GM19328 (cell line): ENCODE measurements around the gene RAPGEF2.

Experiments used
- ATAC-seq: cut with Tn5 transposase; IDR thresholded peaks from one replicate; pipeline ENCODE4 v1.9.1; 2021; ENCODE audit warnings: mild to moderate bottlenecking, moderate library complexity; ENCODE audit not compliant: unreplicated experiment

Gene RAPGEF2

DNA sequence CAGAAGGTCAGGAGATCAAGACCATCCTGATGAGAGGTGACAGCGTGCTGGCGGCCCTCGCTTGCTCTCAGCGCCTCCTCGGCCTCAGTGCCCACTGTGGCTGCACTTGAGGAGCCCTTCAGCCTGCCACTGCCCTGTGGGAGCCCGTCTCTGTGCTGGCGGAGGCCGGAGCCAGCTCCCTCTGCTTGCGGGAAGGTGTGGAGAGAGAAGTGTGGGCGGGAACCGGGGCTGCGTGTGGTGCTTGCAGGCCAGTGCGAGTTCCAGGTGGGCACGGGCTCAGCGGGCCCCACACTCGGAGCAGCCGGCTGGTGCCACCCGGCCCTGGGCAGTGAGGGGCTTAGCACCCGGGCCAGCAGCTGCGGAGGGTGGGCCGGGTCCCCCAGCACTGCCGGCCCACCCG, 286.9 kb downstream of the RAPGEF2 start:
- ATAC-seq: no peak

DNA sequence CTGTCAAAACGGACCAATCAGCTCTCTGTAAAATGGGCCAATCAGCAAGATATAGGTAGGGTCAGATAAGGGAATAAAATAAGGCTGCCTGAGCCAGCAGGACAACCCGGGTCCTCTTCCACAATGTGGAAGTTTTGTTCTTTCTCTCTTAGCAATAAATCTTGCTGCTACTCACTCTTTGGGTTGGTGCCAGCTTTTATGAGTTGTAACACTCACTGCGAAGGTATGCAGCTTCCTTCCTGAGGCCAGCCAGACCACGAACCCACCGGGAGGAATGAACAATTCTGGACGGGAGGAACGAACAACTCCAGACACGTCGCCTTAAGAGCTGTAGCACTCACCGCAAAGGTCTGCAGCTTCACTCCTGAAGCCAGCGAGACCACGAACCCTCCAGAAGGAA, 287.8 kb downstream of the RAPGEF2 start:
- ATAC-seq: no peak

DNA sequence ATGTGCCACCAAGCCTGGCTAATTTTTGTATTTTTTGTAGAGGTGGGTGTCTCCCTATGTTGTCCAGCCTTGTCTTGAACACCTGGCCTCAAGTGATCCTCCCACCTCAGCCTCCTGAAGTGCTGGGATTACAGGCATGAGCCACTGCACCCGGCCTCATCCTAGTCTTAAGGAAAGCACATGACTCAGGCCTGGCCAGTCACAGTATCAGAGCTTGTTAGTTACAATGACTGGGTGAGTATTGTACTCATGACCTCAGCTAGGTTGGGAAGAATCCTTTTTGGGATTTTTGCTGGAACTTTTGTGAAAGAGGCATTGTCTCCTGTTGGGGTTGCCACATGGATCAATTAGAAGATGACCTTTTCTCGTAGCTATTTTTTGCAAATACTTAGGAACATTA, 292.8 kb downstream of the RAPGEF2 start:
- no peak for ATAC-seq

DNA sequence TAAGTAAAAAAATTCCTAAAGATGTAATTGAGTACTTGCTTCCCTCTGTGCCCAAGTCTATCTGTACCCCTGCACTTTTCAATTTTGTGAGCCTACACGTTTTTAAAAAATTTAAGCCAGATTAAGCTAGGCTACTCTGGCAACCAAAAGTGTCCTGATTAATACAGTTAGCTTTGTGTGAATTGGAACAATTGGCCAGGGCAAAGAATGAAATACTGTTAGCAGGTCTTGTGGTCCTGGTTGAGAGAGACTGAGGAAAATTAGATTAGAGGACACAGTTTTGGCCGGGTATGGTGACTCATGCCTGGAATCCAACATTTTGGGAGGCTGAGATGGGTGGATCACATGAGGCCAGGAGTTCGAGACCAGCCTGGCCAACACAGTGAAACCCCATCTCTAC, 293.3 kb downstream of the RAPGEF2 start:
- no peak for ATAC-seq

DNA sequence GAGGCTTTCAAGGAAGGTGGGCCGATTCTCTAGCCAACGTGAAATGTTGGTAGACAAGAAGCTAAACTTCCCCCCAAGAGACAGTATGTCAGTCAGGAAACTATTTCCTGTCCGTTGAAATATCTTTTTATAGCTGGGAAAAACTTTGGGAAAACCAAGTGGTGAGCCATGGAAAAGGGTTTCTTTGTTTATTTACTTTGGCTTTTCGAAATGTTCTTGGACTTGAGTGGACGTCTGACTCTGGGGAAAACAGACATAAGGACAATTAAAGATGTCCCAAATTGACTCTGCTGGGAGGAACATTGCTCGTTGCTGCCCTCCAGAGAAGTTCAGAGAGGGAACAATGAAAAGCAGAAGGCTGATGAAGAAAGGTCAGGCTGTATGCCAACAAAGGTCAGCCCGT, 295.4 kb downstream of the RAPGEF2 start:
- ATAC-seq: no peak

DNA sequence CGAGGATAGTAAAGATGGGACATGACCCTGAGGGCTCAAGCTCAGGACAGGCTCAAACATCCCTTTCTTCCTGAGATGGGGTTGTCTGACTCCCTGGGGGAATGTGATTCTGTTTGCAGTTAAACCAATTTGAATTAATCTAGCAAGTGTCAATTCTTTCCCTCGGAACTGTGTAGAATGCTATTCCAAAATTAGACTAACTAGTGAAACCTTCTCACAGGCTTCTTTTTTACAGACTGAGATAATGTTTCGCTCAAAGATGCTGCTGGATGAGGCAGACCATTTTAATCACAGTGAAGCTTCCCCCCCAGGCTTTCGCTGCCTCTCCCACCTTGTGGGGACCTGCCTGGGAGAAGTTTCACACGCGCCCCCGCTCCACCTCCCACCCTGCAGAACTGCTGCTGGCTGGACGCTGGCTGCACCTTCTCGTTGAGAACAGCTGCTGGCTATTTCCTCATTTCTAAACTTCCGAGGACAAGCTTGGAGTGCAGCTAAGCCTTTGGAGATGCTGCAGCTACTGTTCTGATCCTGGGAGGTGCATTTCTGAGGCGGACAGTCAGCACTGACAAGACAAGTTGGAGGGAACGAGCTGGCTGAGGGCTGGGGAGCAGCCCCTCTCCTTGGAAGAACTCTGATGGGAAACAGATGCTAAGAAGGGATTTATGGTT, 297.8 kb downstream of the RAPGEF2 start:
- no peak for ATAC-seq

DNA sequence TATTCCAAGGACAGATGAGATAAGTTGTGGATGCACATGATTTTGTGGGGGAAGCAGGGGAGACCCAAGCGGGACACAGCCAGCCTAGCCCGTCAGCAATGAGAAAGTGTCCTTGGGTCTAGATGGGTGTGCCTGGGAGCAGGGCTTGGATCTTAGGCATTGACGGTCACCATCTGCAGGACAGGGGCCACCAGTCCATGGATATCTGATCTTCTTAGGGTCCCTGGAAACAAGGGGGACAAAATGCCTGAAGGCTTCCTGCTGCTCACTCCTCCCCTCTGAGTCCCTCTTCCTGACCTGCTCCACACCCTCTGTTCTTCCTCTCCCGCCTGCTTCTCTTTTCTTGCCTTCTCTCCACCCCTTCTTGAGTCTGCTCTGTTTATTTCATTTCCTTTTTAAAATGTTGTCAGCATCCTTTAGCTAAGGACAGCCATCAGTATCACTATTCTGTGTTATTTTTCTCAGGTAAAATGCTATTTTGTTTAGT, 298.4 kb downstream of the RAPGEF2 start:
- no peak for ATAC-seq

DNA sequence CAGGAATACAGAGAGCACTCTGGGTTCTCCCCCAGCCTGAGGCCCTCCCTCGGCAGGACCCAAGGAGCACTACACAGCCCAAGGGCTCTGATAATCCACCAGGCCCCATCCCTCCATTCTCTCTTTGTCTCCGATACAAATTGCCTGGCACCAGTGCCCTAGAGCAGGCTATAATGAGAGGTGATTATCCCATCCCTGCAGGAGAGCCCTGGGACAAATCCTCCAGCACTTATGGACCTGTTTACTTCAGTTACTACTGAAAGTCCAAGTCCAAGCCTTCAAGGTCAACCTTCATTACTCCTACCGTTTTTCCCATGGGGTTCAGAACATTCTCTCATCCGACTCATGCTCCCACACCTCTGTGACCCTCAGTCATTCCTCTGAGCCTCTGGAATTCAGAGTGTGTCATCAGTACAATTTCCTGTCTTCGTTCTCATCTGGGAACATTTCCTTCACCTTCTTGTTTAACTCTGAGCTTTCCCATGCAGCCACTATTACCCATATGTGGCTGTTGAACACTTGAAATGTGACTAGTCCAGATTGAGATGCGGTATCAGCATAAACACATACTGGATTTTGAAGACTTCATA, 299.0 kb downstream of the RAPGEF2 start:
- ATAC-seq: no peak
